GM20000 (cell line): ENCODE measurements around the gene POLR2F.

ENCODE experiments used
- DNase-seq: peaks from one replicate; pipeline ENCODE4 v3.0.0; 2012; ENCODE audit warnings: low spot score
- TF ChIP-seq, protein P1 (sequence below): IDR thresholded peaks from 2 replicates; pipeline ENCODE4 v1.5.1; 2012; ENCODE audit warnings: mild to moderate bottlenecking, control low read depth; ENCODE audit errors: extremely low read depth, missing control alignments

POLR2F gene

DNA sequence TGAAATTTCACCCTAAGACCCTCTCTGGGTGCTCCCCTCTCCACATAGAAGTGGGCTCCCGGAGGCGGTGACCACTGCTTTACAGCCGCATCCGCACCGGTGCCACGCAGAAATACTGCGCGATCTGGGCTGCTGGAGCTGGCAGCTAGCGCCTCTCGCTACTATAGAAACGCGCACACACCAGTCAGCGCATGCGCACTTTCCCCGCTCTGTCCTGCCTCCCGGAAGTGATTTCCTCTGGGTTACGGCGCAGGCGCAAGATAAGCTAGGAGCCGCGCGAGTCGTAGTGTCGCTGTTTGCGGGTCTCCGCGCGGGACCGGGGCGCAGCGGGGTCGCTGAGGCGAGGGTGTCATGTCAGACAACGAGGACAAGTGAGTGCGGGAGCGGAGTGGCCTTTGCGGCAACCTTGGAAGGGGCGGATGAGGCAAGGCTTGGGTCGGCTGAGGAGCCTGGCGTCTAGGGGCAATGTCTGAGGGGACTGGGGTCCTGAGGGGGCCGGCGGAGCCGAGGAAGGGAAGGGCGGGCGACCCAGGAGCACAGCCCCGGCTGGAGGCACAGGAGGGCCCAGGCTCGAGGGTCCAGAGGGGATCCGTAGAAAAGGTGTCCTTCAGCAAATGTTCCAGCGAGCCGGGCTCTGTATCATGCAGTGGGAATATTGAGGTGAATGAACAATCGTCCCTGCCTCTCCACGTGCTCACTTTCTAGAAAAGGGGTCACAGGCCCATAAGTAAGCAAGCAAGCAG lies at the start of gene POLR2F, which contains the start of gene C22orf23:
POLR2F (plus strand) TSS at position 263 of the 743 bp plus-strand sequence; CDS start at position 352, 89 bp downstream.
C22orf23 (minus strand) TSS at position 165 of the 743 bp plus-strand sequence. CDS start 452 bp downstream, outside the sequence.
- peak; percentile 97 for DNase-seq
- TF ChIP-seq, protein P1, sequence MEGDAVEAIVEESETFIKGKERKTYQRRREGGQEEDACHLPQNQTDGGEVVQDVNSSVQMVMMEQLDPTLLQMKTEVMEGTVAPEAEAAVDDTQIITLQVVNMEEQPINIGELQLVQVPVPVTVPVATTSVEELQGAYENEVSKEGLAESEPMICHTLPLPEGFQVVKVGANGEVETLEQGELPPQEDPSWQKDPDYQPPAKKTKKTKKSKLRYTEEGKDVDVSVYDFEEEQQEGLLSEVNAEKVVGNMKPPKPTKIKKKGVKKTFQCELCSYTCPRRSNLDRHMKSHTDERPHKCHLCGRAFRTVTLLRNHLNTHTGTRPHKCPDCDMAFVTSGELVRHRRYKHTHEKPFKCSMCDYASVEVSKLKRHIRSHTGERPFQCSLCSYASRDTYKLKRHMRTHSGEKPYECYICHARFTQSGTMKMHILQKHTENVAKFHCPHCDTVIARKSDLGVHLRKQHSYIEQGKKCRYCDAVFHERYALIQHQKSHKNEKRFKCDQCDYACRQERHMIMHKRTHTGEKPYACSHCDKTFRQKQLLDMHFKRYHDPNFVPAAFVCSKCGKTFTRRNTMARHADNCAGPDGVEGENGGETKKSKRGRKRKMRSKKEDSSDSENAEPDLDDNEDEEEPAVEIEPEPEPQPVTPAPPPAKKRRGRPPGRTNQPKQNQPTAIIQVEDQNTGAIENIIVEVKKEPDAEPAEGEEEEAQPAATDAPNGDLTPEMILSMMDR: no peak

DNA sequence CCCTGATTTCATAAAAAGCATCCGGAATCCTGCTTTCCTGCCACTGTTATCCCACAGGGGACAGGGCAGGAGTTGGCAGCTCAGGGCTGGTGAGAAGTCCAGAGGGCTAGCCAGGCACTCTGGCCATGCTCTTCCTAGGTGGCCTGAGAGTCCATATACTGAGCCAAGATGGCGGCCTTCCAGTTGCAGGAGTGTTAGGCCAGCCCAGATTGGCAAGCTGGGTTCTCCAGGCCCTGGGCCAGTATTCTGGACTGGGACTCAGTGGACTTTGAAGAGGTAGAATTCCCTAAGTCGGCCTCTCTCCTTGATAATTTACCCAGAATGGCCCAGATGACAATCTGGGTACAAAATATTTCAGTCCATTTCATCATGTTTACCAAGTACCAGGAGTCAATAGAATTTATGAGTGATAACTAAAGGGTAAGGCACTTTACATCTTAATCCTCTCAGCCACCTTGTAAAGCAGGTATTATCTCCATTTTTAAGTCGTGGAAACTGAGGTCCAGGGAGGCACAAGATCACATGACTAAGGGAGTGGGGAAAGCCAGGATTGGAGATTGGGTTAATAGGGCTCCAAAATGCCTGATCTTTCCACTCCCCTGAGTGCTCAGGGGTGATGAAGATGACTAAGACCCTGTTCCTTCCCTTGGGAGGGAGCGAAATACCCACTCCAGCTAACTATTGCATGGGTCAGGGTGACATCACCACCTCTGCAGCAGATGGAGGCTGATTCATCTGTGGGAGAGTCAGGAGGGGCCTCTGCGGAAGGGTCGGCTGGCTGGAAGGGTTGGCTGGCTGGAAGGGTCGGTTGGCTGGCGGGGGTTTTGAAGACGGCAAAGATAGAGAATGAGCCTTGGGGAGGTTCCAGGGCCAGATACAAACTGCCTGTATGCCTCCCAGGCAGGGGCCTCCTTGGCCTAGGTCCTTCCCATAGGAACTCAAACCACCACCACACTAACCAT lies 48.6 kb upstream of the POLR2F start:
- no peak for DNase-seq
- TF ChIP-seq, protein P1: no peak

- TF ChIP-seq, protein P1: peak; percentile 68
Measured at GRCh38 chr22:37905534-37906363, 47.8 kb upstream of the POLR2F start, which contains the start of gene MICALL1. Gene MICALL1, plus strand, starts transcription at chr22:37906297. Its CDS starts 126 bp downstream, at chr22:37906423.

DNA sequence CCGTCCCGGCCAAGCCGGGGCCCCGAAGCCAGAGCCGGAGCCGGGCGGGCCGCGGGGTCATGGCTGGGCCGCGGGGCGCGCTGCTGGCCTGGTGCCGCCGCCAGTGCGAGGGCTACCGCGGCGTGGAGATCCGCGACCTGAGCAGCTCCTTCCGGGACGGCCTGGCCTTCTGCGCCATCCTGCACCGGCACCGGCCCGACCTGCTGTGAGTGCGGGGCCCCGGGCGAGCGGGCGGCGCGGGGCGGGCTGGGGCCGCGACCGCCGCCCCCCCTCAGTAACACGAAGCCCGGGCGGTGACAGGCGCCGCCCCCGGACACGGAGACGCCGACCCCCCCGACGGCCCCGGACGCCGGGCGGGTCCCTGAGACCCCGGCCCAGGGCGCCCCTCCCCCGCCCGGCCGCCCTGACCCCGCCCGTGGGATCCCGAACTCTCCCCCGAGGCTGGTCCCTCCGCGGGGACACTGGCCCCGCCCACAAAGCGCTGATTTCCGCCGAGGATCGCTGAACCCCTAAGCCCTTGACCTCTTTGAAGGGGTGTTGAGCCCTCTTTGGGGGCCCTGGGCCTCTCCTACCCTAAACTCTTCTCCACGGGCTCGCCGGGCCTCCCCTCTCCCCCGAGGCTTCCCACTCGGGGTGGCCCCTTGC lies 47.0 kb upstream of the POLR2F start:
- TF ChIP-seq, protein P1: no peak
- DNase-seq: peak; percentile 79

More at GRCh38 chr22:37905534-37906363, 47.8 kb upstream of the POLR2F start, which contains the start of gene MICALL1:
- peak; percentile 99 for DNase-seq

DNA sequence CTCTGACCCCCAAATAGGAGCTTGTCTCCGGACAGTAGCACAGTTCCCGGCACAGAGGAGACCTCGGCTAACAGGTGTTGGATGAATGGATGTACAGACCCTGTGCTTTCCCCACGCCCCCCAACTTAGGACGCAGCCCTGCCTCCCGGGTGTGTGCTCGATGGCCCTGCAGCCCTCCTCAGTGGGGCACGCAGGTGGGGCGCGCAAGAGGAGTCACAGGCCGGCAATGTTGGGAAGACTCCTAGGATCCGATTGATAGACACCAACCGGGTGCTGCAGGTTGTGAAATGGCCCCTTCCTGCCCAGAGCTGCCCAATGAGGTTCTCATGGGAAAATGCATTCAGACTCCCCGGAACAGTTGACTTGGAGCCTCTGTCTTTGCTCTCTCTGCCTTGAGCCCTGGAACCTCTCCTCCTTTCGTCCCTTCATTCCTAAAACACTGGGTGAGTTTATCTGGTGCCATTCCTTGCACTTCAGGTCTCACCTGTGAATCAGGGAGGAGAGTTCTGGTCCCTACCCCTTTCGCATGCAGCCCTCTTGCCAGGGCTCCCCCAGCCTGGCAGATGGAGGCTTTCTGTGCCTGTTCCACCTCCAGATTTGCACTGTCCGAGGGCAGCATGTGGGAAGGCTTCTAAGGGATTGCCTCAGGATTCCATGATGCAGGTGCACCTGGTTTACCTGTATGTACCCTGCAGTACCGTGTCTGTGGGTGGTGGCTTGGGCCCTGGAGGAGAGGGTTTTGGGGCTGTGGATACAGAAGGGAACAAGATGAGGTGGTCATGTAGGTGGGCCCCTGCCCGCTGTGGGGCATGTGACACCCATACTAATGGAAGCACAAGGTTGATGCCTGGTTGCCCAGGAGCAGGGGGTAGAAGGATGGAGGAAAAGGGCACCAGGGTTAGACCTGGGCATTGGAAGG lies 46.2 kb upstream of the POLR2F start:
- TF ChIP-seq, protein P1: no peak

More for the DNA sequence above, 46.2 kb upstream of the POLR2F start:
- no peak for DNase-seq
